NCI-H2081 treated with DMSO at 0.1 percent for 48 hours (cell line): Measurements from ENCODE around the gene MAPK14.

Source experiments
- DNase-seq: peaks from one replicate; lab custom pipeline; 2025; lab: John Stamatoyannopoulos, UW

Gene MAPK14

DNA sequence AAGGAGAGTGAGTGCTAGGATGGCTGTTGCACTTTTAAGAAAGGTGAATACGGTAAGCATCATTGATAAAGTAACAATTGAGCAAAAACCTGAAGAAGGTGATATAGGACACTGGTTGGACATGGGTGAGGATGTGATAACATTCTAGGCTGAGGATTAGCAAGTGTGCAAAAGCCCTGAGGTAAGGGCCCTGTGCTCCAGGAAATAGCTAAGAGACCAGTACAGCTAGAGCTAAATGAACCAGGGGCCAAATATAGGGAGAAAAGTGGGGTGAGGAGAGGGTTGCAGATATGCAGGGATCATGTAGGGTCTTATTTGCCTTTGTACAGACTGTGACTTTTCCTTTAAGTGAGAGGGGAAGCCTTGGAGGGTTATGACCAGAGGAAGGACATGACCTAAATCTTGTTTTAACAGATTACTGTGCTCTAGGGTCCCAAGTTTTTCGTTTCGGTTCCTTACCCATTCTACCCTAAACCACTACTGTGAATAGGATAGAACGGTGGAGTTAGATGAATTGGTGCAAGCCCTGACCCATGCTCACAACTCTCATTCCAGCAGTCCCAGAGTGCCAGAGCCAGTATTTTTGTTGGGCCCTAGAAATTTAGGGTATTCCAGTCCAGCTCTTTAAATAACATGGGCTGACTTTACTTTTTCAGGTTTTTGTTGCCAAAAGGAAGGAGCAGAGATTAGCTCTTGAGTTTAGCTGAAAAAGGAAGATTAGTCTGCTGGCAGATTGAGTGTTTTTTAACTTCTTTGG lies 10.7 kb downstream of the MAPK14 start:
- DNase-seq, result no peak

DNA sequence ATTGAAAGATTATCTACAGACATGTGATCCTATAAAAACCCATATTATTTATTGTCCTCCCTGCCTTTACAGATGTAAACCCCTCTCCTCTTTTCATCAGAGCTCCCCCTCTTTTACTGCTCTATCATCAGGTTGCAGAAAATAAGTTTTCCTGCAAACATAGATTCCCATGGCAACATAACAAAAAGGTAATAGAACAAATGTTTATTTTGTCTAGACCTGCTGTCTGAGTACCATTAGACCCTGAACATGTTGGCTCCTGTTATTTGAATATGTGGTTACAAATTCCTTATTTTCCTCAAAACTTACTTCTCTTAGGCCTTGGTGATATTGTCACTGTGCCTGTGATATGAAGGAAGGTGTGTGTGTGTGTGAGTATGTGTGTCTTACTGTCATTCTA lies 11.5 kb downstream of the MAPK14 start:
- DNase-seq, result no peak

GRCh38 chr6:36040958-36041357 lies 13.3 kb downstream of the MAPK14 start:
- no peak for DNase-seq

DNA sequence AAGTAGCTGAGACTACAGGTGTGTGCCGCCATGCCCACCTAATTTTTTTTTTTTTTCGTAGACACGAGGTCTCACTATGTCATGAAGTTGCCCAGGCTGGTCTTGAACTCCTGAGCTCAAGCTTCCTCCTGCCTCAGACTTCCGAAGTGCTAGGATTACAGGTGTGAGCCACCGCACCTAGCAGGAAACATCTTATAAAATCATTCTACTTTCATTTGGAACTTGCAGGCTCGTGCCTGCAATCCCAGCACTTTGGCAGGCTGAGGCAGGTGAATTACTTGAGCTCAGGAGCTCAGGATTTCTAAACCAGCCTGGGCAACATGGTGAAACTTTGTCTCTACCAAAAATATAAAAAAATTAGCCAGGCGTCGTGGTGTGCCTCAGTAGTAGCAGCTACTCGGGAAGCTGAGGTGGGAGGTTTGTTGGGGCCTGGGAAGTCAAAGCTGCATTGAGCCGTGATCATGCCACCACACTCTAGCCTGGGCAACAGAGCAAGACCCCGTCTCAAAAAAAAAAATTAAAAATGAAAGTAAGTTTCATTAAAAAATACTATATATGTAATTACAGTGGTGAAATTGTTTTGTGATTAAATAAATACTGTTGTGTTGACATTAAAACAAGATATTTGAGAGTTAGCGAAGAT lies 15.1 kb downstream of the MAPK14 start:
- DNase-seq, result no peak

GRCh38 chr6:36049582-36049981 lies 22.0 kb downstream of the MAPK14 start:
- no peak for DNase-seq

- DNase-seq, result no peak
Observed at GRCh38 chr6:36050305-36050704, 22.7 kb downstream of the MAPK14 start.

GRCh38 chr6:36050947-36051710 lies 23.5 kb downstream of the MAPK14 start:
- no peak for DNase-seq

GRCh38 chr6:36052097-36052496 lies 24.5 kb downstream of the MAPK14 start:
- DNase-seq, result no peak

- no peak for DNase-seq
Observed at GRCh38 chr6:36053878-36054277, 26.3 kb downstream of the MAPK14 start.

DNA sequence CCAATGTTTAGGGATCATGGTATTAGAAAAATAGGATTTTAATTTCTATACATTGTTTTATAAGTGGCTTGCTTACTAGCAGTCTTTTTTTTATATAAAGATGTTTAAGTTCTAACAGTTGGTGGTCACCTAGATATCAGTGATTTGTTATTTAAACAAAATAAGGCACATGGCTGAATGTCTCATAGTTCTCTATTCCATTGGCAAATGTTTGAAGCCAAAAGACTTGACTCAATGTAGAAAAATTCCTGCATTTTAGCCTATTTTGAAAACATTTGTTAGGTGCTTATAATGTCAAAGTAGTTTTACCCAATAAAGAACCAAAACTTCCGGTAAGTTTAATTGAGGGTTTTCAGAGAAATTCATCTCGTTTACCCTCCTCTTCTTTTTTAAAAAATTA lies 26.8 kb downstream of the MAPK14 start:
- DNase-seq, result no peak

- DNase-seq, result no peak
Observed at GRCh38 chr6:36054956-36055355, 27.3 kb downstream of the MAPK14 start.

DNA sequence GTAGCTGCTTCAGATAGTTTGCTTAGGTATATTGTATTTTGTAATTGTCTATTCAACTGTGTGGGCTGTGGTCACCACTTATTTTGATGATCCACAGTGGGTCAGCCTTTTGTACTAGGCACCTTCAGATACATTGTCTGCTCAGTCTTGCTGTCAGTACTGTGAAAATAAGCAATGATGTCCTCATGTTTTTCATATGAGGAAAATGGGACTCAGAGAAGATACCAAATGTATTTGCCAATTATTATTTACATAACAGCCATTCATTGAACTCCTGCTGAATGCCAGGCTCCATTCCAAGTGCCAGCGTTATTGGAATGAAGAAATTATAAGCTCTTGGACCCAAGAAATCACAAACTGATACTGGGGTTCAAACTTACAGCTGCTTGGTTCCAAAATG lies 28.6 kb downstream of the MAPK14 start:
- no peak for DNase-seq

DNA sequence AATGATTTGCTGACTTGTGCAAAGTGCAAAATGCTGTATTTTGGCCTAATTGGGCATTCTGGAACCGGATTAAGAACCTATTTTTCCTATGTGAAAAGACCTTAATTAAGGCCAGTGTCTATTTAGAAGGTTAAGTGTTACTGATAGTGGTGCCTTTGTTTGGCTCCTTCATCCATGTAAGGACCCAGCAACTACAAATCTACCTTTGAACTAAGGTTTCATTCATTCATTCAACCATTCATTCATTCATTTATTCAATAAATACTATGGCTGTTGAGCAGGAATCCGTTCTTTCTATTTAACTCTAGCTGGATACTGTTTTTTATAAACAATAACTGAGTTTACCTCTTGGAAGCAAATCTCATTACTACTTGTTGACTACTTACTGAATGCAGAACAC lies 33.6 kb downstream of the MAPK14 start:
- no peak for DNase-seq

DNA sequence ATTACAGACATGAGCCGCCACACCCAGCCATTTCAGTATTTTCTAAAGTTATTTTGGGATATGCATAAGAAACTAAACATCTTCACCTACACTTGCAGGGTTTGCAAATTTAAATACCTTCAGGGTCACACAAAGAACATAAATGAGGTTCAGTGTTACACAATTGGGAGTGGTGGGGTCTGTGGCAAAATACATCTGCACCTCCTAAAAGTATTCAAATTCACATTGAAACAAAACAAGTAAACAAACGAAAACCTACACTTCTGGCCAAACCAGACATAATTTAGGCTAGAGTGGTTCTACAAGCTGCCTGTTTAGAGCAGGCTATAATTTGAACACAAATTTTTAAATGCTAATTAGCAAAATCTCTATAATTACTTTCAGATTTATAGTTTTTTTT lies 34.6 kb downstream of the MAPK14 start:
- no peak for DNase-seq

DNA sequence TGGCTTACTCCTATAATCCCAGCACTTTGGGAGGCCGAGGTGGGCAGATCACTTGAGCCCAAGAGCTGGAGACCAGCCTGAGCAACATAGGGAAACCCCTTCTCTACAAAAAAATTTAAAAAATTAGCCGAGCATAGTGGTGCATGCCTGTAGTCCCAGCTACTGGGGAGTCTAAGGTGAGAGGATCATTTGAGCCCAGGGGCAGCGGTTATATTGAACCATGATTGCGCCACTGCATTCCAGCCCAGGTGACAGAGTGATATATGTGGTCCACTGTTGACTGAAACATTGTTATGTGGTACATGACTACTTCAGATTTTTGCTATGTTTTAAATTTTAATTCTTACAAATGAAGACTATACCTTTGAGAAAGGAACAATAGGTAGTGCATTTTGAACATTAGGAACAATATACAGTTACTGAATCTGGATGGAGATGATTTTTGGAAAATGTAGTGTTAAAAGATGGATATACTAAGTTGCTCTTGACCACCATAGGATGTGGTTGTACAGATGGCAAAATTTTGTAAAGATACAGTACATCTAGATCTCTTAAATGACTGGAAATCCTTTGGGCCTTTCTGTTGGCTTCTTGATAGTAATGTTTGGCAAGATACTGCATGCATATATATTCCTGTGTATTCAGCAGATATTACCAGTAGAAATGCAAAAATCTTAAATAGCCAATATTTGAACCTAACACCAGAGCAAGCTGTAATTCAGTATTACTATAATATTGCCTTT lies 35.9 kb downstream of the MAPK14 start:
- DNase-seq, result no peak

DNA sequence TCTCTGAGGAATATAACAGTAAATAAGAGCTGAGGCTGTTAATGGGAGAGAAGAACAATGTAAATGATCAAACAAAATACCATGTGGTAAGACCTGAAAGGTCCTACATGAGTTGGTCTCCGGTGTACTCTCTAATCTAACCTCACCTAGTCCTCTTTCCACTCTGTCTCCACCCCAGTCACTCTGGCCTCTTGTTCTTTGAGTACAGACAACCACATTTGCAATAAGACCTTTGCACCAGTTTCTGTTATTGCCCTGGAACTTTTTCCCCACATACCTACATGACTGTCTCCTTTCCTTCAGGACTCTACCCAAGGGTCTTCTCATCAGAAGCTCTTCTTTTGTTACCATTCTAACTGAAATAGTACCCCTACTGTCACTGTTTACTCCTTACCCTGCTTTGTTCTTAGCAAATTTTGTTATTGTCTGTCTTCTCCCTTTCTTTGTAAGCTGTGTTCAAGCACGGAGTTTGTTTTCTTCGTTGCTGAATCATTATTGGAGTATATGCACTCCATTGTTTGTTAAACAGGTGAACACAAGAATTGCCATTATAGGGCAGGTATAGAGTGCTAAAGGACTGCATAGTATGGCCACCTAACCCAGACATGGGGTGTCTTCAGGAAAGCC lies 37.3 kb downstream of the MAPK14 start:
- no peak for DNase-seq

- no peak for DNase-seq
Observed at GRCh38 chr6:36065916-36066315, 38.3 kb downstream of the MAPK14 start.

GRCh38 chr6:36066817-36067216 lies 39.2 kb downstream of the MAPK14 start:
- no peak for DNase-seq

- no peak for DNase-seq
Observed at GRCh38 chr6:36067374-36068011, 39.9 kb downstream of the MAPK14 start.

GRCh38 chr6:36068012-36068392 lies 40.4 kb downstream of the MAPK14 start:
- DNase-seq, result no peak

DNA sequence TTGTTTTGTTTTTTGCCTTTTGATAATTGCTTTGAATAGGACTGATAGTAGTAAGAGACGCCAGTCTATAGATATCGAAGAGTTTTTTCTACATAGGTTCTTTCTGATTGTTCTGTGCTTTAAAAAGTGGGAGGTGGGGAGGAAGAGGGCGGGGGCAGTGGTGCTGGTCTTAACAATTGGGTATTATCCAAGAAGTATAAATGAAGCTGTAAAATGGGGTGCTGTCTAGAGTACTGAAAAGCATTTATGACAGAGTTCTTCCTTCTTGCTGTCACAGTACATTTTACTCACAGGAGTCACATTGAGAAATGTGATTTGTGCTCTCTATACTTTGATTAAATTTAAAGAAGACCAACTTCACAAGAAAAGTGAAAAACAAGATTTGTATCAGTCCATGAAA lies 41.0 kb downstream of the MAPK14 start:
- DNase-seq, result no peak

GRCh38 chr6:36069573-36069972 lies 42.0 kb downstream of the MAPK14 start:
- DNase-seq, result no peak
